ENCODE measurements around the gene ARHGAP33. TPM values are rescaled to one million over a fixed set of nuclear protein-coding genes. Genes with fewer than 3 reads are reported as not detected.

The ARHGAP33 gene
- total RNA-seq, 1 experiment from 2014 or later, result 19.5 TPM

DNA sequence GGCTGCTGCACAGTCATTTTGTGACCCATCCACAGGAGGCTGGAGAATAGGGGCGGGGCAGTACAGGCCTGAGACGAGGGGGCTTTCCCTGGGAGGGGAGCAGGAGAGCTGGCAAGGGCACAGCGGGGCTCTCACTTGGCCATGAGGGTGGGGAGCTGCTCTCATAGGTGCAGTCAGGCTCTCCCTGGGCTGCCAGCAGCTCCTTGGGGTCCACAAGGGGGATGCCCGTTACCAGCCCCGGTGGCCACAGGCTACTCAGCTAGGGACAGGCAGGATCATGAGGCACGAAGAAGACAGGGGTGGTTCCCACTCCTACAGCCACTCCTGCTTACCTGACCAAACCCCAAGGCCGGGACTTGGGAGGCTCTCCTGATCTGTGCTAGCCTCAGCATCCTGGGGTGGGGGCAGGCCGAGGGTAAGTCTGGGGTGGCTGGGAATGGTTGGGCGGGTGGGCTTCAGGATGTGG, 16.5 kb downstream of the ARHGAP33 start:
- Mint-ChIP-seq H3K4me3 (no peak overlapping the region), H3K9me3 (no peaks in the 10 kb centered on the region)

More for the DNA sequence above, 16.5 kb downstream of the ARHGAP33 start:
- Histone ChIP-seq H2BK5ac (ENCODE audit: insufficient read length, low read length) (no peak overlapping the region), H2BK20ac (ENCODE audit: low read depth, low read length, poor library complexity, severe bottlenecking) (no peak overlapping the region), H3K4me1 (ENCODE audit: insufficient read depth, low read length) (no peaks in the 10 kb centered on the region), H2AK5ac (ENCODE audit: insufficient read length, low read length) (no peak overlapping the region), H4K91ac (ENCODE audit: insufficient read length, low read depth, low read length) (no peak overlapping the region), H4K20me1 (ENCODE audit: control insufficient read depth, insufficient read depth, insufficient read length) (peaks cover 3% of the 10 kb centered on the region), H3K14ac (ENCODE audit: insufficient read depth, low read length) (no peak overlapping the region), H3K4me2 (ENCODE audit: insufficient read depth, insufficient read length, low read length) (no peak overlapping the region), H3K79me1 (ENCODE audit: insufficient read depth, low read depth, low read length, poor library complexity, severe bottlenecking) (no peaks in the 10 kb centered on the region), H3K79me2 (ENCODE audit: insufficient read depth, low read length) (no peaks in the 10 kb centered on the region), H3K18ac (ENCODE audit: insufficient read length, low read depth, low read length) (no peak overlapping the region), H3K56ac (ENCODE audit: insufficient read length, low read depth, low read length) (no peak overlapping the region), H2BK15ac (ENCODE audit: low read depth, low read length) (no peak overlapping the region), H3K9ac (ENCODE audit: extremely low read depth, insufficient read length, low read length) (no peak overlapping the region), H2AFZ (ENCODE audit: low read length) (no peak overlapping the region), H3T11ph (ENCODE audit: low read length) (no peak overlapping the region), H3K23me2 (ENCODE audit: insufficient read length, low read depth, low read length, poor library complexity, severe bottlenecking) (peaks cover under 1% of the 10 kb centered on the region), H3K27ac (ENCODE audit: insufficient read length, low read depth, low read length) (no peak overlapping the region), H3K23ac (ENCODE audit: insufficient read length, low read depth, low read length) (no peak overlapping the region), H2BK12ac (ENCODE audit: insufficient read length, low read depth, low read length) (no peak overlapping the region), H2BK120ac (ENCODE audit: low read depth, low read length, poor library complexity, severe bottlenecking) (no peak overlapping the region), H4K8ac (replicated peaks; ENCODE audit: insufficient read length, low read depth, low read length) (no peak overlapping the region), H3K4ac (ENCODE audit: low read depth, low read length) (no peak overlapping the region), H3K9me3 (ENCODE audit: control insufficient read depth, low read depth, low read length) (no peaks in the 10 kb centered on the region), H4K5ac (ENCODE audit: insufficient read length, low read depth, low read length) (no peak overlapping the region), H3K27me3 (ENCODE audit: insufficient read depth, low read length) (peaks cover 3% of the 10 kb centered on the region; the same call in 1 of the 2 replicates)
- no peaks in the 10 kb centered on the region; a peak in 1 of 7 replicates for H3K36me3 Mint-ChIP-seq (ENCODE audit: insufficient read depth in 1 of 3, low read depth in 3 of 3)
- no peak for DNase-seq
- TF ChIP-seq, protein P1, sequence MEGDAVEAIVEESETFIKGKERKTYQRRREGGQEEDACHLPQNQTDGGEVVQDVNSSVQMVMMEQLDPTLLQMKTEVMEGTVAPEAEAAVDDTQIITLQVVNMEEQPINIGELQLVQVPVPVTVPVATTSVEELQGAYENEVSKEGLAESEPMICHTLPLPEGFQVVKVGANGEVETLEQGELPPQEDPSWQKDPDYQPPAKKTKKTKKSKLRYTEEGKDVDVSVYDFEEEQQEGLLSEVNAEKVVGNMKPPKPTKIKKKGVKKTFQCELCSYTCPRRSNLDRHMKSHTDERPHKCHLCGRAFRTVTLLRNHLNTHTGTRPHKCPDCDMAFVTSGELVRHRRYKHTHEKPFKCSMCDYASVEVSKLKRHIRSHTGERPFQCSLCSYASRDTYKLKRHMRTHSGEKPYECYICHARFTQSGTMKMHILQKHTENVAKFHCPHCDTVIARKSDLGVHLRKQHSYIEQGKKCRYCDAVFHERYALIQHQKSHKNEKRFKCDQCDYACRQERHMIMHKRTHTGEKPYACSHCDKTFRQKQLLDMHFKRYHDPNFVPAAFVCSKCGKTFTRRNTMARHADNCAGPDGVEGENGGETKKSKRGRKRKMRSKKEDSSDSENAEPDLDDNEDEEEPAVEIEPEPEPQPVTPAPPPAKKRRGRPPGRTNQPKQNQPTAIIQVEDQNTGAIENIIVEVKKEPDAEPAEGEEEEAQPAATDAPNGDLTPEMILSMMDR (conservative IDR thresholded peaks at IDR 0.05), result no peak
- peaks cover 22% of the 10 kb centered on the region for H3K27me3 Mint-ChIP-seq (ENCODE audit: low read depth)
- H3K27ac Mint-ChIP-seq, result peak overlapping the region in 1 of 3 experiments; percentile 52; a peak in 1 of 7 replicates
- peaks cover 4 to 10% of the 10 kb centered on the region in 2 experiments for H3K4me1 Mint-ChIP-seq
- WGBS (ENCODE audit: extremely low coverage, insufficient read length, low lambda C conversion rate), result no CpG with 5 or more reads among the region's 9 CpGs

All from H9 (cell line).